Choroid plexus epithelial cell (primary cell): ENCODE measurements around the gene SPRR2A.

ENCODE experiments used
- DNase-seq: peaks from one replicate; pipeline ENCODE4 v3.0.0-alpha.2; 2010; ENCODE audit warnings: low read depth
- H3K4me3 ChIP-seq: 2 replicates; pipeline ENCODE4 v1.5.1; 2011; ENCODE audit warnings: low read depth, mild to moderate bottlenecking, control low read depth, low read length, moderate library complexity
- TF ChIP-seq, protein P1 (sequence below): conservative IDR thresholded peaks from 2 replicates; pipeline ENCODE4 v1.5.1; 2011; ENCODE audit warnings: low read depth, mild to moderate bottlenecking, control low read depth, inconsistent platforms, low read length, moderate library complexity

The SPRR2A gene

DNA sequence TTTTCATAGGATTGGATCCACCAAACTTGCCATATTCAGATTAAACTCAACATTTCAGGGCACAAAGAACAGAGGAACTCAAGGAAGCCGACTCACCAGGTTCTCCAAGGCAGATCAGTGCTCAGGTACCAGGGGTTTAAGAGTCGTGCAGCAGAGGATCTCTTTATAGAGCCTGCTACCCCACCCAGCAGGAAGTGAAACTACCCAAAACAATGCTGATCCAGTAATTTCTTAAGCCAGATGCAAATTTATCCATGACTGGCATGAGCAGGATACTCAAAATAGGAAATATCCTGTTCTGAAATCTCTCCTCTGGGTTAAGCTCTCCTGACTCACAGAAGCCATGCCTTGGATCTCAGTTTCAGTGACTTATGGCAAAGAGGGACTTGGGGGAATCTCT, at the start of gene SPRR2A:
Gene SPRR2A, minus strand, starts transcription at position 138 of the 400 bp plus-strand sequence. CDS start 777 bp downstream, outside the sequence.
- H3K4me3 ChIP-seq, result no peak within 1 kb of the TSS
- DNase-seq, result no peak
- TF ChIP-seq, protein P1, sequence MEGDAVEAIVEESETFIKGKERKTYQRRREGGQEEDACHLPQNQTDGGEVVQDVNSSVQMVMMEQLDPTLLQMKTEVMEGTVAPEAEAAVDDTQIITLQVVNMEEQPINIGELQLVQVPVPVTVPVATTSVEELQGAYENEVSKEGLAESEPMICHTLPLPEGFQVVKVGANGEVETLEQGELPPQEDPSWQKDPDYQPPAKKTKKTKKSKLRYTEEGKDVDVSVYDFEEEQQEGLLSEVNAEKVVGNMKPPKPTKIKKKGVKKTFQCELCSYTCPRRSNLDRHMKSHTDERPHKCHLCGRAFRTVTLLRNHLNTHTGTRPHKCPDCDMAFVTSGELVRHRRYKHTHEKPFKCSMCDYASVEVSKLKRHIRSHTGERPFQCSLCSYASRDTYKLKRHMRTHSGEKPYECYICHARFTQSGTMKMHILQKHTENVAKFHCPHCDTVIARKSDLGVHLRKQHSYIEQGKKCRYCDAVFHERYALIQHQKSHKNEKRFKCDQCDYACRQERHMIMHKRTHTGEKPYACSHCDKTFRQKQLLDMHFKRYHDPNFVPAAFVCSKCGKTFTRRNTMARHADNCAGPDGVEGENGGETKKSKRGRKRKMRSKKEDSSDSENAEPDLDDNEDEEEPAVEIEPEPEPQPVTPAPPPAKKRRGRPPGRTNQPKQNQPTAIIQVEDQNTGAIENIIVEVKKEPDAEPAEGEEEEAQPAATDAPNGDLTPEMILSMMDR, result no peak

- no peak for DNase-seq
- TF ChIP-seq, protein P1, result no peak
- no peak overlapping the region for H3K4me3 ChIP-seq
These were observed 42.9 kb upstream of the SPRR2A start for GRCh38 chr1:153100245-153100644.

- TF ChIP-seq, protein P1, result no peak
- no peak overlapping the region for H3K4me3 ChIP-seq
- DNase-seq, result no peak
These were observed 42.2 kb upstream of the SPRR2A start for GRCh38 chr1:153099461-153100045.

GRCh38 chr1:153095764-153096163, 38.5 kb upstream of the SPRR2A start:
- H3K4me3 ChIP-seq, result no peak overlapping the region
- DNase-seq, result no peak
- TF ChIP-seq, protein P1, result no peak

DNA sequence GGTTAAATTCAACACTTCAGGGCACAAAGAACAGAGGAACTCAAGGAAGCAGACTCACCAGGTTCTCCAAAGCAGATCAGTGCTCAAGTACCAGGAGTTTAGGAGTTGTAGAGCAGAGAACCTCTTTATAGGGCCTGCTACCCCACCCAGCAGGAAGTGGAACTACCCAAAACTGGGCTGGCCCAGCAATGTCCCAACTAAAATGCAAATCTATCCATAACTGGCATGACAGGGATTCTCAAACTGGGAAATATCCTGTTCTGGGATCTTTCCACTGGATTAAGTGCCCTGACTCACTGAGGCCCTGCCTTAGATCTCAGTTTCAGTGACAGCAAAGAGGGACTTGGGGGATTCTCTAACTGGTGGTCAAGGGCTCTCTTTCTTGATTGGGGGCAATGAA, 37.1 kb upstream of the SPRR2A start, which contains the start of gene SPRR2E:
Gene SPRR2E, minus strand, starts transcription at position 101 of the 400 bp plus-strand sequence. CDS start 775 bp downstream, outside the sequence.
- no peak within 1 kb of the TSS for H3K4me3 ChIP-seq
- no peak for DNase-seq
- TF ChIP-seq, protein P1, result no peak

DNA sequence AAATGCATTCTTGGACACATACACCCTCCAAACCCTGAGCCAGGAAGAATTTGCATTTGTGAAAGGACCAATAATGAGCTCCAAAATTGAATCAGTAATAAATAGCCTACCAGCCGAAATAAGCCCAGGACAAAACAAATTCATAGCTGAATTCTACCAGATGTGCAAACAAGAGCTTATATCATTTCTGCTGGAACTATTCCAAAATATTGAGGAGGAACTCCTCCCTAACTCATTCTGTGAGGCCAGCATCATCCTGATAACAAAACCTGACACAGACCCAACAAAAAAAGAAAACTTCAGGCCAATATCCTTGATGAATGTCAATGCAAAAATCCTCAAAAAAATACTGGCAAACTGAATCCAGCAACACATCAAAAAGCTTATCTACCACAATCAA, 30.3 kb upstream of the SPRR2A start:
- DNase-seq, result no peak
- H3K4me3 ChIP-seq, result no peak overlapping the region
- TF ChIP-seq, protein P1, result no peak

DNA sequence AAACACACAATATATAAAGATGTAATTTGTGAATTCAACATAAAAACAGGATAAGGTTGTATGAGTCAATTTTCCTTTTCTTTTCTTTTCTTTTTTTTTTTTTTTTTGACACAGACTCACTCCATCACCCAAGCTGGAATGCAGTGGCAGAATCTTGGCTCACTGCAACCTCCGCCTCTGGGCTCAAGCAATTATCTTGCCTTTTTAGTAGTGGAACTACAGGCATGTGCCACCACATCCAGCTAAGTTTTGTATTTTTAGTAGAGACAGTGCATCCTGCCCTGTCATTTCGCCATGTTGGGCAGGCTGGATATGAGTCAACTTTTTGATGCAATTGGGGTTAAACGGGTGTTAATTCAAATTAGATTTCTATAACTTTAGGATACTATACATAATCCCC, 24.4 kb upstream of the SPRR2A start:
- TF ChIP-seq, protein P1, result no peak
- H3K4me3 ChIP-seq, result no peak overlapping the region
- no peak for DNase-seq
